ENCODE data around the gene CHP1. TPM values are rescaled to one million over a fixed set of nuclear protein-coding genes. Genes with fewer than 3 reads are reported as not detected.
"Not testable (repeated sequence)": the region's sequence is repeated elsewhere in the genome, so short reads cannot be mapped to it uniquely, and the experiment has no call there.

Gene CHP1
- total RNA-seq, 2 donors from 2014 or later, result 42.3 to 51.8 TPM

GRCh38 chr15:41263891-41264351, 32.9 kb downstream of the CHP1 start:
- ATAC-seq, result no peak
- Mint-ChIP-seq H3K4me3 (no peak overlapping the region), H3K27ac (no peak overlapping the region), H3K9me3 (no peaks in the 10 kb centered on the region), H3K27me3 (no peaks in the 10 kb centered on the region), H3K4me1 (ENCODE audit: low read depth in 2 of 2) (no peaks in the 10 kb centered on the region), H3K36me3 (peaks cover 6% of the 10 kb centered on the region)
- DNase-seq (ENCODE audit: low spot score), result no peak

GRCh38 chr15:41269887-41270286, 38.8 kb downstream of the CHP1 start:
- Mint-ChIP-seq H3K9me3 (no peaks in the 10 kb centered on the region), H3K36me3 (no peaks in the 10 kb centered on the region), H3K4me1 (ENCODE audit: low read depth in 2 of 2) (no peaks in the 10 kb centered on the region), H3K27me3 (no peaks in the 10 kb centered on the region), H3K4me3 (no peak overlapping the region), H3K27ac (no peak overlapping the region)
- ATAC-seq (no peak), DNase-seq (ENCODE audit: low spot score) (no peak)

GRCh38 chr15:41276831-41277230, 45.8 kb downstream of the CHP1 start:
- DNase-seq (ENCODE audit: low spot score) (no peak), ATAC-seq (peak in 1 of 2 donors; percentile 65)
- H3K36me3 Mint-ChIP-seq, result peaks cover 7% of the 10 kb centered on the region
- no peaks in the 10 kb centered on the region for H3K9me3 Mint-ChIP-seq
- H3K27ac Mint-ChIP-seq, result no peak overlapping the region
- no peaks in the 10 kb centered on the region for H3K4me1 Mint-ChIP-seq (ENCODE audit: low read depth in 2 of 2)
- no peak overlapping the region for H3K4me3 Mint-ChIP-seq
- no peaks in the 10 kb centered on the region for H3K27me3 Mint-ChIP-seq

GRCh38 chr15:41278319-41278718, 47.3 kb downstream of the CHP1 start:
- no peaks in the 10 kb centered on the region for H3K9me3 Mint-ChIP-seq
- H3K4me3 Mint-ChIP-seq, result no peak overlapping the region
- H3K27ac Mint-ChIP-seq, result no peak overlapping the region
- H3K4me1 Mint-ChIP-seq (ENCODE audit: low read depth in 2 of 2), result peaks cover 9 to 10% of the 10 kb centered on the region in 2 donors
- DNase-seq (ENCODE audit: low spot score), result no peak
- peaks cover 7% of the 10 kb centered on the region for H3K36me3 Mint-ChIP-seq
- no peak for ATAC-seq
- H3K27me3 Mint-ChIP-seq, result no peaks in the 10 kb centered on the region

- no peaks in the 10 kb centered on the region for H3K27me3 Mint-ChIP-seq
- no peak for DNase-seq (ENCODE audit: low spot score)
- ATAC-seq, result no peak
- no peak overlapping the region for H3K27ac Mint-ChIP-seq
- H3K36me3 Mint-ChIP-seq, result peaks cover 12% of the 10 kb centered on the region
- H3K9me3 Mint-ChIP-seq, result no peaks in the 10 kb centered on the region
- no peak overlapping the region for H3K4me3 Mint-ChIP-seq
- peaks cover 17 to 20% of the 10 kb centered on the region in 2 donors for H3K4me1 Mint-ChIP-seq (ENCODE audit: low read depth in 2 of 2)
Observed at GRCh38 chr15:41279535-41280283, 48.6 kb downstream of the CHP1 start.

- Mint-ChIP-seq H3K9me3 (no peaks in the 10 kb centered on the region), H3K36me3 (peaks cover 24% of the 10 kb centered on the region), H3K4me3 (no peak overlapping the region), H3K4me1 (ENCODE audit: low read depth in 2 of 2) (peaks cover 26 to 30% of the 10 kb centered on the region in 2 donors), H3K27me3 (no peaks in the 10 kb centered on the region), H3K27ac (no peak overlapping the region)
- ATAC-seq (no peak), DNase-seq (ENCODE audit: low spot score) (no peak)
Observed at GRCh38 chr15:41281236-41281635, 50.2 kb downstream of the CHP1 start.

GRCh38 chr15:41282436-41282835, 51.4 kb downstream of the CHP1 start:
- ATAC-seq, result not testable (repeated sequence)

GRCh38 chr15:41282980-41283652, 52.0 kb downstream of the CHP1 start:
- Mint-ChIP-seq H3K4me3 (peak overlapping the region; percentile 98), H3K36me3 (peaks cover 30% of the 10 kb centered on the region), H3K4me1 (ENCODE audit: low read depth in 2 of 2) (peaks cover 32 to 41% of the 10 kb centered on the region in 2 donors), H3K27ac (peak overlapping the region; percentile 90 to 97)
- not testable (repeated sequence) for DNase-seq (ENCODE audit: low spot score); H3K27me3 Mint-ChIP-seq; H3K9me3 Mint-ChIP-seq; ATAC-seq

More at GRCh38 chr15:41282436-41282835, 51.4 kb downstream of the CHP1 start:
- DNase-seq (ENCODE audit: low spot score); H3K27me3 Mint-ChIP-seq; H3K9me3 Mint-ChIP-seq: not testable (repeated sequence)
- peaks cover 31 to 39% of the 10 kb centered on the region in 2 donors for H3K4me1 Mint-ChIP-seq (ENCODE audit: low read depth in 2 of 2)
- peaks cover 30% of the 10 kb centered on the region for H3K36me3 Mint-ChIP-seq
- peak overlapping the region; percentile 98 for H3K4me3 Mint-ChIP-seq
- peak overlapping the region; percentile 90 to 97 for H3K27ac Mint-ChIP-seq

GRCh38 chr15:41283653-41284426, 52.8 kb downstream of the CHP1 start:
- peak overlapping the region; percentile 90 to 97 for H3K27ac Mint-ChIP-seq
- H3K27me3 Mint-ChIP-seq, result no peaks in the 10 kb centered on the region
- H3K4me3 Mint-ChIP-seq, result peak overlapping the region; percentile 98
- ATAC-seq (peak; percentile 98 to 99), DNase-seq (ENCODE audit: low spot score) (peak; percentile 98)
- no peaks in the 10 kb centered on the region for H3K9me3 Mint-ChIP-seq
- peaks cover 38 to 48% of the 10 kb centered on the region in 2 donors for H3K4me1 Mint-ChIP-seq (ENCODE audit: low read depth in 2 of 2)
- peaks cover 35% of the 10 kb centered on the region for H3K36me3 Mint-ChIP-seq

GRCh38 chr15:41284427-41285177, 53.5 kb downstream of the CHP1 start:
- H3K27ac Mint-ChIP-seq, result peak overlapping the region; percentile 90 to 97

GRCh38 chr15:41285285-41285684, 54.2 kb downstream of the CHP1 start:
- ATAC-seq (no peak), DNase-seq (ENCODE audit: low spot score) (no peak)
- peaks cover 38 to 48% of the 10 kb centered on the region in 2 donors for H3K4me1 Mint-ChIP-seq (ENCODE audit: low read depth in 2 of 2)
- peak overlapping the region; percentile 98 for H3K4me3 Mint-ChIP-seq
- peaks cover 29% of the 10 kb centered on the region for H3K36me3 Mint-ChIP-seq
- H3K9me3 Mint-ChIP-seq, result no peaks in the 10 kb centered on the region
- no peaks in the 10 kb centered on the region for H3K27me3 Mint-ChIP-seq
- peak overlapping the region; percentile 90 to 97 for H3K27ac Mint-ChIP-seq

More at GRCh38 chr15:41284427-41285177, 53.5 kb downstream of the CHP1 start:
- Mint-ChIP-seq H3K4me3 (peak overlapping the region; percentile 98), H3K27me3 (no peaks in the 10 kb centered on the region), H3K9me3 (no peaks in the 10 kb centered on the region), H3K4me1 (ENCODE audit: low read depth in 2 of 2) (peaks cover 38 to 48% of the 10 kb centered on the region in 2 donors), H3K36me3 (peaks cover 33% of the 10 kb centered on the region)
- ATAC-seq, result no peak
- no peak for DNase-seq (ENCODE audit: low spot score)

- Mint-ChIP-seq H3K4me1 (ENCODE audit: low read depth in 2 of 2) (peaks cover 41 to 48% of the 10 kb centered on the region in 2 donors), H3K27ac (peak overlapping the region; percentile 79 to 87), H3K36me3 (peaks cover 29% of the 10 kb centered on the region), H3K9me3 (no peaks in the 10 kb centered on the region), H3K4me3 (peak overlapping the region; percentile 78), H3K27me3 (no peaks in the 10 kb centered on the region)
- ATAC-seq, result no peak
- no peak for DNase-seq (ENCODE audit: low spot score)
Observed at GRCh38 chr15:41286665-41287333, 55.7 kb downstream of the CHP1 start.
